Measurements from ENCODE around the gene LDLRAP1. TPM values are rescaled to one million over a fixed set of nuclear protein-coding genes. Genes with fewer than 3 reads are reported as not detected.
A peak's percentile ranks its signal among the peaks of the same experiment; 100 is the strongest.

The LDLRAP1 gene
- total and polyA plus RNA-seq, 2 experiments from 2014 or later: 23.6 to 26.9 TPM

- Histone ChIP-seq H3K9me2 (ENCODE audit: insufficient read depth) (no peaks in the 10 kb centered on the region), H3K79me2 (ENCODE audit: insufficient read depth) (no peaks in the 10 kb centered on the region), H3K27me3 (replicated peaks; ENCODE audit: insufficient read depth) (peaks cover 37% of the 10 kb centered on the region), H3K9ac (no peak overlapping the region), H3K4me2 (ENCODE audit: unreplicated experiment) (peak overlapping the region; percentile 81), H3K9me3 (ENCODE audit: low read depth) (no peaks in the 10 kb centered on the region), H3F3A (ENCODE audit: insufficient read depth) (no peaks in the 10 kb centered on the region), H3K4me1 (ENCODE audit: insufficient read depth) (no peaks in the 10 kb centered on the region), H3K4me3 (peak overlapping the region; percentile 44), H2AFZ (no peak overlapping the region), H3K27ac (no peak overlapping the region), H4K20me1 (ENCODE audit: insufficient read depth) (no peaks in the 10 kb centered on the region), H3K36me3 (ENCODE audit: low read depth) (no peaks in the 10 kb centered on the region)
- peak; percentile 84 for DNase-seq
- WGBS, 2 experiments (ENCODE audit: low coverage in 1 of 2, low lambda C conversion rate in 2 of 2, missing lambda C conversion rate in 2 of 2): 12 to 13% methylated on average over 15 of the region's 15 CpGs
- TF ChIP-seq EZH2 (IDR thresholded peaks at IDR 0.05; ENCODE audit: insufficient read depth, poor library complexity, severe bottlenecking): no peak
- no peak for TF ChIP-seq EZH2phosphoT487 (IDR thresholded peaks at IDR 0.05; ENCODE audit: insufficient read depth, low read depth)
- in situ Hi-C loops (cut with MboI): no loop called here
Measured at GRCh38 chr1:25608488-25609178, 65.2 kb downstream of the LDLRAP1 start.

- peaks cover 2% of the 10 kb centered on the region; the same call in 1 of the 2 replicates for H3F3A ChIP-seq (ENCODE audit: insufficient read depth)
- no peaks in the 10 kb centered on the region for H4K20me1 ChIP-seq (ENCODE audit: insufficient read depth)
- in situ Hi-C loops (cut with MboI): loop anchor here (10.0 kb wide), 1 partner anchor 185 kb away; no protein-coding TSS in a partner anchor
- no peak overlapping the region for H3K9ac ChIP-seq
- H3K27ac ChIP-seq: no peak overlapping the region
- H3K4me2 ChIP-seq (ENCODE audit: unreplicated experiment): no peak overlapping the region
- H3K79me2 ChIP-seq (ENCODE audit: insufficient read depth): no peaks in the 10 kb centered on the region
- H3K4me1 ChIP-seq (ENCODE audit: insufficient read depth): no peaks in the 10 kb centered on the region
- H3K9me2 ChIP-seq (ENCODE audit: insufficient read depth): no peaks in the 10 kb centered on the region
- no peak overlapping the region for H2AFZ ChIP-seq
- H3K36me3 ChIP-seq (ENCODE audit: low read depth): no peaks in the 10 kb centered on the region
- WGBS, 2 experiments (ENCODE audit: low coverage in 1 of 2, low lambda C conversion rate in 2 of 2, missing lambda C conversion rate in 2 of 2): 28 to 44% methylated on average over 6 of the region's 6 CpGs
- H3K27me3 ChIP-seq (replicated peaks; ENCODE audit: insufficient read depth): peaks cover 36% of the 10 kb centered on the region
- DNase-seq: peak; percentile 27
- no peaks in the 10 kb centered on the region for H3K9me3 ChIP-seq (ENCODE audit: low read depth)
- TF ChIP-seq EZH2 (IDR thresholded peaks at IDR 0.05; ENCODE audit: insufficient read depth, poor library complexity, severe bottlenecking): no peak
- TF ChIP-seq EZH2phosphoT487 (IDR thresholded peaks at IDR 0.05; ENCODE audit: insufficient read depth, low read depth): no peak
- no peak overlapping the region for H3K4me3 ChIP-seq
Measured at GRCh38 chr1:25609921-25610320, 66.5 kb downstream of the LDLRAP1 start.

DNA sequence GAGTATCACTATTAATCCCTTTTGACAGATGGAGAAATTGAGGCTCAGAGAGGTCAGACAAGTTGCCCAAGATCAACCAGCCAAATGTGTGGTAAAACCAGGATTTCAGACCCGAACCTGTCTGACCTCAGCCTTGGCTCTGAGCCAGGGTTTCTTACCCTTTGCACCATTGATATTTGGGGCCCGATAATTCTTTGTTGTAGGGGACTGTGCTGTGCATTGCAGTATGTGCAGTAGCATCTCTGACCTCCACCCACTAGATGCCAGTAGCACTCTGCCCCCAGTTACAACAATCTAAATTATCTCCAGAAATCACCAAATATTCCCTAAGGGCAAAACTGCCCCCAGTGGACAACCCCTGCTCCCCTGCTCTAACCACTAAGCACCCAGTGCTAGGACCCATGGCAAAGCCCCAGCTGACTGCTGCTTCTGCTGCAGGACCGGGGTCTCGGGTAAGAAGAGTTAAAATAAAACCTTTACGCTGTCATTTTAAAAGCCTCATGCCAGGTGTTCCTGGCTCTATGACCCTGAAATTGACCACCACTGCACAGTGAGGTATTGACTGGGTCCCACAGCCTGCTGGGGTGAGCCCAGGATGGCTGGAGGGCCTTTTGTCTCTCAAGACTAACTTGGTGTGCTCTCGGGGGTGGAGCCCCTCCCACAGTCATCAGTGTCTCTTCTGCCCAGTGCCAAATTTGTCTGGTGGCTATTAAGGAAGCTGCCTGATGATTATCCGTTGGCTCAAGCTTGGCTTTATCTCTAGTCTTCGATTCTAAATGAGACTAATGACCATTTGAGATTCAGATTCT, 67.6 kb downstream of the LDLRAP1 start:
- H2AFZ ChIP-seq: no peak overlapping the region
- H3K9me3 ChIP-seq (ENCODE audit: low read depth): no peaks in the 10 kb centered on the region
- in situ Hi-C loops (cut with MboI): loop anchor here (10.0 kb wide), 1 partner anchor 184 kb away; no protein-coding TSS in a partner anchor
- H3K9me2 ChIP-seq (ENCODE audit: insufficient read depth): no peaks in the 10 kb centered on the region
- H3K27ac ChIP-seq: no peak overlapping the region
- H3F3A ChIP-seq (ENCODE audit: insufficient read depth): peaks cover 13% of the 10 kb centered on the region
- peaks cover 26% of the 10 kb centered on the region for H3K27me3 ChIP-seq (replicated peaks; ENCODE audit: insufficient read depth)
- H3K36me3 ChIP-seq (ENCODE audit: low read depth): no peaks in the 10 kb centered on the region
- no peaks in the 10 kb centered on the region for H4K20me1 ChIP-seq (ENCODE audit: insufficient read depth)
- 22 to 31% methylated on average over 8 of the region's 8 CpGs for WGBS, 2 experiments (ENCODE audit: low coverage in 1 of 2, low lambda C conversion rate in 2 of 2, missing lambda C conversion rate in 2 of 2)
- no peak overlapping the region for H3K4me3 ChIP-seq
- no peak overlapping the region for H3K9ac ChIP-seq
- no peak overlapping the region for H3K4me2 ChIP-seq (ENCODE audit: unreplicated experiment)
- no peaks in the 10 kb centered on the region for H3K4me1 ChIP-seq (ENCODE audit: insufficient read depth)
- TF ChIP-seq EZH2phosphoT487 (IDR thresholded peaks at IDR 0.05; ENCODE audit: insufficient read depth, low read depth): no peak
- no peak for TF ChIP-seq EZH2 (IDR thresholded peaks at IDR 0.05; ENCODE audit: insufficient read depth, poor library complexity, severe bottlenecking)
- no peaks in the 10 kb centered on the region for H3K79me2 ChIP-seq (ENCODE audit: insufficient read depth)
- peak; percentile 45 for DNase-seq

GRCh38 chr1:25611843-25612242, 68.4 kb downstream of the LDLRAP1 start:
- in situ Hi-C loops (cut with MboI): loop anchor here (10.0 kb wide), 1 partner anchor 183 kb away; no protein-coding TSS in a partner anchor
- H3F3A ChIP-seq (ENCODE audit: insufficient read depth): peaks cover 13% of the 10 kb centered on the region

More at GRCh38 chr1:25611843-25612242, 68.4 kb downstream of the LDLRAP1 start:
- H3K79me2 ChIP-seq (ENCODE audit: insufficient read depth): no peaks in the 10 kb centered on the region
- H3K36me3 ChIP-seq (ENCODE audit: low read depth): no peaks in the 10 kb centered on the region
- no peak overlapping the region for H3K27ac ChIP-seq
- no peak overlapping the region for H3K4me2 ChIP-seq (ENCODE audit: unreplicated experiment)
- no peak for DNase-seq
- H3K27me3 ChIP-seq (replicated peaks; ENCODE audit: insufficient read depth): peaks cover 25% of the 10 kb centered on the region
- no peak overlapping the region for H3K9ac ChIP-seq
- TF ChIP-seq EZH2 (IDR thresholded peaks at IDR 0.05; ENCODE audit: insufficient read depth, poor library complexity, severe bottlenecking): no peak
- TF ChIP-seq EZH2phosphoT487 (IDR thresholded peaks at IDR 0.05; ENCODE audit: insufficient read depth, low read depth): no peak
- no peak overlapping the region for H2AFZ ChIP-seq
- 80 to 88% methylated on average over 1 of the region's 1 CpG for WGBS, 2 experiments (ENCODE audit: low coverage in 1 of 2, low lambda C conversion rate in 2 of 2, missing lambda C conversion rate in 2 of 2)
- H4K20me1 ChIP-seq (ENCODE audit: insufficient read depth): no peaks in the 10 kb centered on the region
- no peaks in the 10 kb centered on the region for H3K4me1 ChIP-seq (ENCODE audit: insufficient read depth)
- H3K9me3 ChIP-seq (ENCODE audit: low read depth): no peaks in the 10 kb centered on the region
- H3K4me3 ChIP-seq: no peak overlapping the region
- H3K9me2 ChIP-seq (ENCODE audit: insufficient read depth): no peaks in the 10 kb centered on the region

Measured in GM23248 (cell line).